Panc1 (cell line): ENCODE measurements around the gene PRPF40B. TPM values are rescaled to one million over a fixed set of nuclear protein-coding genes. Genes with fewer than 3 reads are reported as not detected.

Experiments used
- ATAC-seq: fragments of 200-7000 bp; cut with Tn5 transposase; 2 replicates; pipeline ENCODE4 v1.9.1; 2020; ENCODE audit warnings: mild to moderate bottlenecking, moderate library complexity
- BruUV-seq: library from RNA; stranded (reverse); fragments of 400-500 nt; replicated peaks from 2 replicates; lab custom pipeline; 2021; lab: Mats Ljungman, UMichigan
- CTCF ChIA-PET: fragments of 300-600 bp; sonication (Branson Sonifier 250); formaldehyde crosslinking; loops from one replicate; lab custom pipeline; 2022; ENCODE audit warnings: antibody characterized with exemption; lab: Charles Lee
- POLR2A ChIA-PET: fragments of 300-600 bp; sonication (Branson Sonifier 250); formaldehyde crosslinking; loops from one replicate; lab custom pipeline; 2022; ENCODE audit warnings: antibody characterized with exemption; lab: Charles Lee
- DNase-seq: peaks from one replicate; pipeline ENCODE4 v3.0.0-alpha.2; 2010; ENCODE audit warnings: low read depth, low spot score
- H3K27ac ChIP-seq: 2 replicates; pipeline ENCODE4 v1.5.1; 2011; ENCODE audit warnings: mild to moderate bottlenecking, low read length, inconsistent platforms
- H3K27me3 ChIP-seq: fragments of 200-500 bp; sonication (Bioruptor generic); 2 replicates; pipeline ENCODE4 v1.6.0; 2014; ENCODE audit warnings: low read length, inconsistent platforms; ENCODE audit not compliant: control insufficient read depth, insufficient read depth
- H3K36me3 ChIP-seq: fragments of 200-500 bp; sonication (Bioruptor generic); 2 replicates; pipeline ENCODE4 v1.5.1; 2014; ENCODE audit warnings: inconsistent platforms, mild to moderate bottlenecking, low read length, moderate library complexity; ENCODE audit not compliant: control insufficient read depth, insufficient read depth
- H3K4me1 ChIP-seq: 2 replicates; pipeline ENCODE4 v1.5.1; 2011; ENCODE audit warnings: inconsistent platforms, mild to moderate bottlenecking, low read length, moderate library complexity; ENCODE audit not compliant: control insufficient read depth, insufficient read depth
- H3K4me3 ChIP-seq, 2 experiments: 2 replicates each; pipeline ENCODE4 v1.5.1; 2011 to 2012; ENCODE audit warnings: low read depth in 2 of 2, low read length in 2 of 2, mild to moderate bottlenecking in 2 of 2, inconsistent platforms in 1 of 2, moderate library complexity in 1 of 2
- H3K9me3 ChIP-seq: fragments of 200-500 bp; sonication (Bioruptor generic); 2 replicates; pipeline ENCODE4 v1.5.1; 2014; ENCODE audit warnings: low read depth, mild to moderate bottlenecking, inconsistent platforms, low read length, moderate library complexity; ENCODE audit not compliant: control insufficient read depth, insufficient read depth
- POLR2AphosphoS5 ChIP-seq: IDR thresholded peaks from 2 replicates; pipeline ENCODE4 v1.6.1; 2012; ENCODE audit warnings: mild to moderate bottlenecking, low read depth, low read length, moderate library complexity
- SIN3A ChIP-seq: IDR thresholded peaks from 2 replicates; pipeline ENCODE4 v1.6.1; 2012; ENCODE audit warnings: low read depth, mild to moderate bottlenecking, low read length, moderate library complexity, borderline replicate concordance; ENCODE audit not compliant: insufficient read depth
- TCF7L2 ChIP-seq: IDR thresholded peaks from 2 replicates; pipeline ENCODE4 v1.6.1; 2011; ENCODE audit warnings: mild to moderate bottlenecking, low read depth, low read length, inconsistent platforms
- in situ Hi-C: cut with HindIII; loops from 2 replicates; pipeline ENCODE4 v1.10.0; 2016; ENCODE audit warnings: low sequenced_read_pairs, low pct_unique_long_range_greater_than_20kb
- intact Hi-C: fragments of 100-400 bp; cut with micrococcal nuclease; formaldehyde crosslinking; loops from one replicate; pipeline ENCODE4 v1.10.0; 2022; ENCODE audit not compliant: unreplicated experiment
- total RNA-seq: library from RNA; stranded (reverse); gene quantifications from one replicate; pipeline ENCODE4 v1.2.1, GENCODE V29; 2021; ENCODE audit not compliant: unreplicated experiment
- TF ChIP-seq, protein P1 (sequence below), 2 experiments: IDR thresholded peaks; 2 replicates each; pipeline ENCODE4 v1.6.1; 2011 to 2012; ENCODE audit warnings: low read depth in 2 of 2, control low read depth in 1 of 2, low read length in 1 of 2, mild to moderate bottlenecking in 1 of 2, moderate library complexity in 1 of 2; ENCODE audit not compliant: insufficient read depth in 1 of 2
- TF ChIP-seq, protein P2 (sequence below): fragments of 450-650 bp; IDR thresholded peaks from 2 replicates; pipeline ENCODE4 v1.5.1; 2017; ENCODE audit warnings: mild to moderate bottlenecking

PRPF40B gene
- total RNA-seq, 1 experiment from 2014 or later, result 26.3 TPM

GRCh38 chr12:49635656-49636055 lies 12.3 kb downstream of the PRPF40B start:
- DNase-seq (no peak), ATAC-seq (no peak)
- no peak overlapping the region for H3K4me3 ChIP-seq
- H3K27me3 ChIP-seq, result no peaks in the 10 kb centered on the region
- H3K36me3 ChIP-seq, result no peaks in the 10 kb centered on the region; the same call in 1 of the 2 replicates
- in situ Hi-C loops (no loop called here), intact Hi-C loops (loop anchor here (2.0 kb wide), 1 partner anchor 71 kb away; the partner anchor contains the start of gene FMNL3)
- no peaks in the 10 kb centered on the region; the same call in 1 of the 2 replicates for H3K4me1 ChIP-seq
- no peak overlapping the region for H3K27ac ChIP-seq
- POLR2A ChIA-PET, result no interaction called here
- CTCF ChIA-PET, result interaction anchor here (0.5 to 0.6 kb wide), 2 partner anchors 16 to 105 kb away, joined by 6 to 7 read pairs; partner anchors contain the start of gene TMBIM6
- TF ChIP-seq POLR2AphosphoS5 (no peak), TCF7L2 (no peak), SIN3A (no peak)
- TF ChIP-seq, protein P1, sequence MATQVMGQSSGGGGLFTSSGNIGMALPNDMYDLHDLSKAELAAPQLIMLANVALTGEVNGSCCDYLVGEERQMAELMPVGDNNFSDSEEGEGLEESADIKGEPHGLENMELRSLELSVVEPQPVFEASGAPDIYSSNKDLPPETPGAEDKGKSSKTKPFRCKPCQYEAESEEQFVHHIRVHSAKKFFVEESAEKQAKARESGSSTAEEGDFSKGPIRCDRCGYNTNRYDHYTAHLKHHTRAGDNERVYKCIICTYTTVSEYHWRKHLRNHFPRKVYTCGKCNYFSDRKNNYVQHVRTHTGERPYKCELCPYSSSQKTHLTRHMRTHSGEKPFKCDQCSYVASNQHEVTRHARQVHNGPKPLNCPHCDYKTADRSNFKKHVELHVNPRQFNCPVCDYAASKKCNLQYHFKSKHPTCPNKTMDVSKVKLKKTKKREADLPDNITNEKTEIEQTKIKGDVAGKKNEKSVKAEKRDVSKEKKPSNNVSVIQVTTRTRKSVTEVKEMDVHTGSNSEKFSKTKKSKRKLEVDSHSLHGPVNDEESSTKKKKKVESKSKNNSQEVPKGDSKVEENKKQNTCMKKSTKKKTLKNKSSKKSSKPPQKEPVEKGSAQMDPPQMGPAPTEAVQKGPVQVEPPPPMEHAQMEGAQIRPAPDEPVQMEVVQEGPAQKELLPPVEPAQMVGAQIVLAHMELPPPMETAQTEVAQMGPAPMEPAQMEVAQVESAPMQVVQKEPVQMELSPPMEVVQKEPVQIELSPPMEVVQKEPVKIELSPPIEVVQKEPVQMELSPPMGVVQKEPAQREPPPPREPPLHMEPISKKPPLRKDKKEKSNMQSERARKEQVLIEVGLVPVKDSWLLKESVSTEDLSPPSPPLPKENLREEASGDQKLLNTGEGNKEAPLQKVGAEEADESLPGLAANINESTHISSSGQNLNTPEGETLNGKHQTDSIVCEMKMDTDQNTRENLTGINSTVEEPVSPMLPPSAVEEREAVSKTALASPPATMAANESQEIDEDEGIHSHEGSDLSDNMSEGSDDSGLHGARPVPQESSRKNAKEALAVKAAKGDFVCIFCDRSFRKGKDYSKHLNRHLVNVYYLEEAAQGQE (IDR thresholded peaks at IDR 0.05; ENCODE audit: insufficient read depth in 1 of 2, low read depth in 2 of 2, low read length in 1 of 2), result no peak
- TF ChIP-seq, protein P2, sequence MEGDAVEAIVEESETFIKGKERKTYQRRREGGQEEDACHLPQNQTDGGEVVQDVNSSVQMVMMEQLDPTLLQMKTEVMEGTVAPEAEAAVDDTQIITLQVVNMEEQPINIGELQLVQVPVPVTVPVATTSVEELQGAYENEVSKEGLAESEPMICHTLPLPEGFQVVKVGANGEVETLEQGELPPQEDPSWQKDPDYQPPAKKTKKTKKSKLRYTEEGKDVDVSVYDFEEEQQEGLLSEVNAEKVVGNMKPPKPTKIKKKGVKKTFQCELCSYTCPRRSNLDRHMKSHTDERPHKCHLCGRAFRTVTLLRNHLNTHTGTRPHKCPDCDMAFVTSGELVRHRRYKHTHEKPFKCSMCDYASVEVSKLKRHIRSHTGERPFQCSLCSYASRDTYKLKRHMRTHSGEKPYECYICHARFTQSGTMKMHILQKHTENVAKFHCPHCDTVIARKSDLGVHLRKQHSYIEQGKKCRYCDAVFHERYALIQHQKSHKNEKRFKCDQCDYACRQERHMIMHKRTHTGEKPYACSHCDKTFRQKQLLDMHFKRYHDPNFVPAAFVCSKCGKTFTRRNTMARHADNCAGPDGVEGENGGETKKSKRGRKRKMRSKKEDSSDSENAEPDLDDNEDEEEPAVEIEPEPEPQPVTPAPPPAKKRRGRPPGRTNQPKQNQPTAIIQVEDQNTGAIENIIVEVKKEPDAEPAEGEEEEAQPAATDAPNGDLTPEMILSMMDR, result no peak
- no TSS peak for BruUV-seq
- H3K9me3 ChIP-seq, result no peaks in the 10 kb centered on the region

- H3K4me3 ChIP-seq, result no peak overlapping the region
- no peaks in the 10 kb centered on the region for H3K27me3 ChIP-seq
- ChIA-PET POLR2A (no interaction called here), CTCF (interaction anchor here (0.6 to 1.4 kb wide), 4 partner anchors 14 to 202 kb away, joined by 3 to 12 read pairs (median 8); partner anchors contain the start of gene TMBIM6)
- in situ Hi-C loops, result no loop called here
- no peak for ATAC-seq
- no TSS peak for BruUV-seq
- no peaks in the 10 kb centered on the region; the same call in 1 of the 2 replicates for H3K4me1 ChIP-seq
- intact Hi-C loops, result loop anchor here (2.0 kb wide), 1 partner anchor 70 kb away; the partner anchor contains the start of gene FMNL3
- no peaks in the 10 kb centered on the region; the same call in 1 of the 2 replicates for H3K36me3 ChIP-seq
- H3K27ac ChIP-seq, result no peak overlapping the region
- H3K9me3 ChIP-seq, result no peaks in the 10 kb centered on the region
- TF ChIP-seq, protein P2, result no peak
- TF ChIP-seq POLR2AphosphoS5 (no peak), TCF7L2 (no peak), SIN3A (no peak)
- TF ChIP-seq, protein P1 (IDR thresholded peaks at IDR 0.05; ENCODE audit: insufficient read depth in 1 of 2, low read depth in 2 of 2, low read length in 1 of 2), result no peak
- DNase-seq, result no peak
Observed at GRCh38 chr12:49636574-49636973, 13.2 kb downstream of the PRPF40B start.
